HG02759 (cell line): ENCODE measurements around the gene S100A7A.
"Not testable (repeated sequence)": the region's sequence is repeated elsewhere in the genome, so short reads cannot be mapped to it uniquely, and the experiment has no call there.

Experiments used
- ATAC-seq: cut with Tn5 transposase; IDR thresholded peaks from one replicate; pipeline ENCODE4 v1.9.1; 2021; ENCODE audit warnings: mild to moderate bottlenecking, moderate library complexity; ENCODE audit not compliant: unreplicated experiment

The S100A7A gene

DNA sequence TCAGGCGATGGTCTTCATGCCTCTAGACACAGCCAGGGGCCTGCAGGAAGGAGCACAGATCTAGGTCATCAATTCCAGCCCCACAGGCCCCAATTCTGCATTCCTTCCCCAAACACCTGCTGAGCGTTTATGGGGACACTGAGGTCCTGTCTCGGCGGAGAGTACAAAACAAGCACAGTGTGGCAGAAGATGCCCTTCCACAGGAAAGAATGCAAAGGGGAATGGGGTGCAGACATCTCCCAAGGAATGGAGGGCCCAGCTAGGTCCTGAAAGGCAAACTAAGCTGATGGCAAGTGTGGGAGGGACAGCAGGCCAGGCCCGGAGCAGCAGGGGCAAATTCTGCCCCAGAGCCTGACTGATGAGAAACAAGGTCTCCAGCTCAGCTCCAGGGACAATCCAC, 21.9 kb upstream of the S100A7A start:
- ATAC-seq: no peak

GRCh38 chr1:153395136-153395685, 21.1 kb upstream of the S100A7A start:
- ATAC-seq: no peak

GRCh38 chr1:153395776-153396175, 20.5 kb upstream of the S100A7A start:
- ATAC-seq: no peak

DNA sequence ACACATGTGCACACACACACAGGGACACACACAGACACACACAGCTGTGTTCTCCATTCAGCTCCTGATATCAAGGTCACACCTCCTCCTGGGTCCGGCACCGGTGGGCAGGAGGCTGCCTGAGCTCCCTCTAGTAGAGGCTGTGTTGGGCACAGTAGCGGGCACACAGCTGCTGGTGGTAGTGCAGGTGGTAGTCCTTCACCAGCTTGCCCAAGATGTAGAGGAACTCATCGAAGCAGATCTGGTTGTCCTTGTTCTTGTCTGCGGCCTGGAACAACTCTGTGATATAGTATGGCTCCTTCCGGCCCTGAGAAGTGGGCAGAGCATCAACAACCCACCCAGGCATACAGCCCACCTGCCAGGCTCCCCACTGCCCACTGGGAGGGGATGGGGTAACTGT, 19.9 kb upstream of the S100A7A start:
- no peak for ATAC-seq

DNA sequence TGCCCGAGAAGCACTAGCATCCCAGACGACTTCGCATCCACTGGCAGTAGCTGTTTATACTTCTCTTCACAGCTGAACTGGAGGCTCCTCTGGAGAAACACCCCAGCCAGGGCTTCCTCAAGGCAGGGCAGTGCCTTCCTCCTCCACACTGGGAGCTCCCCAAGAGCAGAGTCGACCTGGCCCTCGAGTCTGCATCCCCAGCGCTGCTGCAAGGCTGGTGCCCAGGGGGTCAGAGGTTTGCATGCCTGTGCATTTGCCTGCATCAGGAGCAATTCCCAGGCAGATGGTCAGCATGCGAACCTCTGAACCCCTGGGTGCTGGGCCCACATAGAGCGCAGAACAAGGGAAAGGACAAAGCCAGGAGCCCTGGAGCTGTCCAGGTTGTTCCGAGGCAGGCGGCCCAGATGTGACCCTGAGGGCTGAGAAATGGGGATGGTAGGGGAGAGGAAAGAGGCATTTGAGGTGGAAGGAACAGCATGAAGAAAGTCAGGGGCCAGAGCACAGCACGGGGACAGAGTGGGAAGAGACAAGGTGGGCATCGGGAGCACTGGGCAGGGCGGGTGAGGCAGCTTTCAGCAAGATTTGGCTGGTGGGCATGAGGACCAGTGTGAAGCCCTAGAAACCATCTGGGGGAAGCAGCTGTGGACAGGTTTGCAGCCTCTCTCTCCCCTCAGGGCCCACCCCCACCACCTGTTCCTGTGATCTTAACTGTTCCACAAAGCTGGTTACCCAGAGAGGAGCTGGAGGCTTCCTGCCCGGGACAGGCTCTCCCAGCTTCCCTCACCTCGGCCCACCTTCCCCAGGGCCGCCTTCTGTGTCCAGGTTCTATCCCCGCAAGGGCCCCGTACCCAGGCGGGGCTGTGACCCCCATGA, 19.0 kb upstream of the S100A7A start:
- no peak for ATAC-seq

GRCh38 chr1:153397924-153398651, 18.2 kb upstream of the S100A7A start:
- no peak for ATAC-seq

DNA sequence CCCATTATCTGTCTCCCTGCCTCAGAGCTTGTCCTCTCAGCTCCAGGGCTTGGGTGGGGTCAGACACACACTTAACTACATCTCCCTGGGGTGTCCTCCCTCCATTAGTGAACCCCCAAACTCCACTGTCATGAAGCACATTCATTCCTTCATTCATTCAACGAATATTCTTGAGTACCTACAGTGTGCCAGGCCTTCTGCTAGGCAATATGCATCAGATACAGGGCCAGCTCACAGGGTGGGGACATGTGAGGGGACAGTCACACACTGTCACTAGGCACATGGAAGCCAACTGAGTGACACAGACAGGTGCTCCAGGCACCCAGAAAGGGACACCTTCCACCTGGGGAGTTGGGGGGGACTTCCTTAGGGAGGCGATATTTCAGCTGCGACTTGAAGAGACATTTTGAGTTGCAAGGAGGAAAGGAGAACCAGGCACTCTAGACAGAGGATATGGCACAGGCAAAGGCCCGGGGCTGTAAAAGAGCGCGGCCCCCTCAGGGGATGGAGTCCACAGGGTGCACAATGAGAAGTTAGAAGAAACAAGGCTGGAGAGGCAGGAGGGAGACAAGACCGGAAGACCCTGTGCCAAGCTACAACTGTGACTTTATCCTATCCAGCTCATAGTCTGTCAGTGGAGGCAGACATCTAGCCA, 16.8 kb upstream of the S100A7A start:
- ATAC-seq: no peak

- ATAC-seq: no peak
Observed at GRCh38 chr1:153400244-153400643, 16.1 kb upstream of the S100A7A start.

GRCh38 chr1:153401461-153401860, 14.9 kb upstream of the S100A7A start:
- no peak for ATAC-seq

- no peak for ATAC-seq
Observed at GRCh38 chr1:153402226-153402625, 14.1 kb upstream of the S100A7A start.

GRCh38 chr1:153403421-153404085, 12.8 kb upstream of the S100A7A start:
- ATAC-seq: no peak

- no peak for ATAC-seq
Observed at GRCh38 chr1:153404086-153404635, 12.2 kb upstream of the S100A7A start.

- no peak for ATAC-seq
Observed at GRCh38 chr1:153404768-153405167, 11.6 kb upstream of the S100A7A start.

- ATAC-seq: not testable (repeated sequence)
Observed at GRCh38 chr1:153405825-153406599, 10.3 kb upstream of the S100A7A start.

DNA sequence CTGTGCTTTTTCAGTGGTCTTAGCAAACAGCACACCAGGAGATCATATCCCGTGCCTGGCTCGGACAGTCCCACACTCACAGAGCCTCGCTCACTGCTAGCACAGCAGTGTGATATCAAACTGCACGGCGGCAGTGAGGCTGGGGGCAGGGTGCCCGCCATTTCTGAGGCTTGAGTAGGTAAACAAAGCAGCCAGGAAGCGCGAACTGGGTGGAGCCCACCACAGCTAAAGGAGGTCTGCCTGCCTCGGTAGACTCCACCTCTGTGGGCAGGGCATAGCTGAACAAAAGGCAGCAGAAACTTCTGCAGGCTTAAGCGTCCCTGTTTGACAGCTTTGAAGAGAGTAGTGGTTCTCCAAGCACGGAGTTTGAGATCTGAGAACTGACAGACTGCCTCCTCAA, 9.0 kb upstream of the S100A7A start:
- ATAC-seq: not testable (repeated sequence)

DNA sequence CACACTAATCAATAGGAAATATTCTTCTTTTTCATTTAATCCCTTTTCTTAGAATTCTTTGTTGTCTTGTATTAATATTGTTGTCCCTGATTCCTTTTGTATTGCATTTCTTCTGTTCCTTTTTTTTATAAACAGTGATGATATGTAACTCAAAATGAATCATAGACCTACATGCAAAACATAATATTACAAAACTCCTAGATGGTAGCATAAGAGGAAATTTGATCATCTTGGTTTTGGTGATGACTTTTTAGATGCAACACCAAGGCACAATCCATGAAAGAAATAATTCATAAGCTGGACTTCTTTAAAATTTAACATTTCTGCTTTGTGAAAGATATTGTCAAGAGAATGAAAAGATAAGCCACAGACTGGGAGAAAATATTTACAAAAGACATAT, 2.4 kb upstream of the S100A7A start:
- ATAC-seq: not testable (repeated sequence)

DNA sequence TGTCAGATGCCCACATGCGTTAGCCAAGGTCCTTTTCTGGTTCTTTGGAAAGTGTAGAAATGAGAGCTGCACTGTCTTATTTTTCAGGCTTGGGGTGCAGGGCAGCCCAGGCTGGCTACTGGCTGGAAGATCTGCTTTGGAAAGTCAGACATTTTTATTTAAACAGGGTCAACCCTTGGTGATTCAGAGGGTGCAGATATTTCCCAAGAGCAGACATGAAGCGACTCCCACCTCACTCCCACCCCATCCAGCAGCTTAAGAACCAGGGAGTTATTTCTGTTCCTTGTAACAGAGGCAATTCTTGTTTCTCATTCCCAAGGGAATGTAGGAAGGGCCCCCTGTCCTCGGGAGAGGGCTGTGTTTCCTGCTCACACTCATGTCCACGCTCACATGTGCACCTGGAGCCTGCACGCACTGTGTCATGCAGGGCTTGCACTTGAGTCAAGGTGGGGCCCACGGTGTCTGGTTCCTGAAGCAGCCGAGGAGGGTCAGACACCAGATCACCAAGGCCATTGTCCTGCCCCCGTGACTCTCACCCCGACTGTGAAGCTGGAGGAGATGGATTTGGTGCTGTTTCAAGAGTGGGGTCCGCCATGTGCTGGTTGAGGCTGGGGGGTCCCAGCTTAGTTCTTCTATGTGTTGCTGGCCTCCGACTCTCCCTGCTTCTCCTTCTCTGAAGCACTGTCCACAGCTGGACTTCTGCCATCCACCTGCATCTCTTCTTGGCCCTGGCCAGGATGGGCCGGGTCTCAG, 992 bp downstream of the S100A7A start:
- ATAC-seq: no peak

GRCh38 chr1:153418758-153419435, 2.6 kb downstream of the S100A7A start:
- not testable (repeated sequence) for ATAC-seq

- not testable (repeated sequence) for ATAC-seq
Observed at GRCh38 chr1:153419436-153419793, 3.1 kb downstream of the S100A7A start.
